KMS-11 (cell line): ENCODE data around the gene ARFGAP3.

Experiments used
- H2AFZ ChIP-seq: fragments of 200-600 bp; sonication (generic); 2 replicates; pipeline ENCODE4 v1.6.1; 2016; ENCODE audit warnings: antibody characterized with exemption, mixed run types, low read depth
- H3K27ac ChIP-seq: fragments of 200-600 bp; sonication (generic); 2 replicates; pipeline ENCODE4 v1.6.1; 2016; ENCODE audit warnings: mild to moderate bottlenecking, mixed run types
- H3K27me3 ChIP-seq: fragments of 200-600 bp; sonication (generic); 2 replicates; pipeline ENCODE4 v1.6.1; 2017; ENCODE audit warnings: mild to moderate bottlenecking, low read depth, mixed run types, moderate library complexity; ENCODE audit not compliant: insufficient read depth
- H3K36me3 ChIP-seq: fragments of 200-600 bp; sonication (generic); 2 replicates; pipeline ENCODE4 v1.6.1; 2017; ENCODE audit warnings: mild to moderate bottlenecking, mixed run types; ENCODE audit not compliant: insufficient read depth
- H3K4me1 ChIP-seq: fragments of 200-600 bp; sonication (generic); 2 replicates; pipeline ENCODE4 v1.6.1; 2016; ENCODE audit warnings: mild to moderate bottlenecking, low read depth, mixed run types; ENCODE audit not compliant: poor library complexity, severe bottlenecking
- H3K4me2 ChIP-seq: fragments of 200-600 bp; sonication (generic); 2 replicates; pipeline ENCODE4 v1.7.0; 2016; ENCODE audit warnings: mild to moderate bottlenecking, mixed run types
- H3K4me3 ChIP-seq: fragments of 200-600 bp; sonication (generic); IDR thresholded peaks from 2 replicates; pipeline ENCODE4 v1.6.1; 2017; ENCODE audit warnings: low read depth, low read length, mixed read lengths; ENCODE audit not compliant: insufficient read depth
- H3K79me2 ChIP-seq: fragments of 200-600 bp; sonication (generic); 2 replicates; pipeline ENCODE4 v1.6.1; 2016; ENCODE audit warnings: low read depth, mixed run types; ENCODE audit not compliant: insufficient read depth
- H3K9ac ChIP-seq: fragments of 200-600 bp; sonication (generic); 2 replicates; pipeline ENCODE4 v1.6.1; 2016; ENCODE audit warnings: mild to moderate bottlenecking, mixed run types
- H4K20me1 ChIP-seq: fragments of 200-600 bp; sonication (generic); 2 replicates; pipeline ENCODE4 v1.6.1; 2016; ENCODE audit warnings: mild to moderate bottlenecking, mixed run types; ENCODE audit not compliant: insufficient read depth
- TF ChIP-seq, protein P1 (sequence below): fragments of 200-600 bp; sonication (generic); conservative IDR thresholded peaks from 2 replicates; pipeline ENCODE4 v1.6.1; 2017; ENCODE audit warnings: low read depth, mild to moderate bottlenecking, antibody characterized with exemption, low read length, moderate library complexity, mixed read lengths

ARFGAP3 gene

DNA sequence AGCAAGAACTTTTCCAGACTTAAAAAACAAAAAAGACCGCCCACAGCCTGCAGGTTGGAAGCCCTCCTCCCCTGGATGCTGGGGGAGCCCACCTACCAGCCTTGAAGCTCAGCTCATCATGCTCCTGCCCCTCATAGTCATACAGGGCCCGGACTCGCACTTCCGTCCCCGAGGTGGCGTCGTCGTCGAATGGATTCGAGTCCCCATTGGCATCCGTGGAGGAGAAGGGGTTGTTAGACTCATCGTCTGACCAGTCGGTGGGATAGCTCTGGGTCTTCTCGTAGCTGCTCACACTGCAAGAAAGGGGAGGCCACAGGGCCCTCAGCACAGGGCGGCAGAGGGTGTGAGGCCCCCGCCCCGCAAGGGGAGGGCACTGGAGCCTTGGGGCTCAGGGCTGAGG, 19.0 kb upstream of the ARFGAP3 start:
- TF ChIP-seq, protein P1, sequence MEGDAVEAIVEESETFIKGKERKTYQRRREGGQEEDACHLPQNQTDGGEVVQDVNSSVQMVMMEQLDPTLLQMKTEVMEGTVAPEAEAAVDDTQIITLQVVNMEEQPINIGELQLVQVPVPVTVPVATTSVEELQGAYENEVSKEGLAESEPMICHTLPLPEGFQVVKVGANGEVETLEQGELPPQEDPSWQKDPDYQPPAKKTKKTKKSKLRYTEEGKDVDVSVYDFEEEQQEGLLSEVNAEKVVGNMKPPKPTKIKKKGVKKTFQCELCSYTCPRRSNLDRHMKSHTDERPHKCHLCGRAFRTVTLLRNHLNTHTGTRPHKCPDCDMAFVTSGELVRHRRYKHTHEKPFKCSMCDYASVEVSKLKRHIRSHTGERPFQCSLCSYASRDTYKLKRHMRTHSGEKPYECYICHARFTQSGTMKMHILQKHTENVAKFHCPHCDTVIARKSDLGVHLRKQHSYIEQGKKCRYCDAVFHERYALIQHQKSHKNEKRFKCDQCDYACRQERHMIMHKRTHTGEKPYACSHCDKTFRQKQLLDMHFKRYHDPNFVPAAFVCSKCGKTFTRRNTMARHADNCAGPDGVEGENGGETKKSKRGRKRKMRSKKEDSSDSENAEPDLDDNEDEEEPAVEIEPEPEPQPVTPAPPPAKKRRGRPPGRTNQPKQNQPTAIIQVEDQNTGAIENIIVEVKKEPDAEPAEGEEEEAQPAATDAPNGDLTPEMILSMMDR: no peak
- no peaks in the 10 kb centered on the region for H3K4me1 ChIP-seq
- no peaks in the 10 kb centered on the region for H3K27me3 ChIP-seq
- no peak overlapping the region for H2AFZ ChIP-seq
- no peak overlapping the region for H3K27ac ChIP-seq
- H4K20me1 ChIP-seq: no peaks in the 10 kb centered on the region
- no peaks in the 10 kb centered on the region for H3K36me3 ChIP-seq
- H3K9ac ChIP-seq: no peak overlapping the region
- no peaks in the 10 kb centered on the region for H3K79me2 ChIP-seq
- no peak overlapping the region for H3K4me2 ChIP-seq
- no peak overlapping the region for H3K4me3 ChIP-seq

DNA sequence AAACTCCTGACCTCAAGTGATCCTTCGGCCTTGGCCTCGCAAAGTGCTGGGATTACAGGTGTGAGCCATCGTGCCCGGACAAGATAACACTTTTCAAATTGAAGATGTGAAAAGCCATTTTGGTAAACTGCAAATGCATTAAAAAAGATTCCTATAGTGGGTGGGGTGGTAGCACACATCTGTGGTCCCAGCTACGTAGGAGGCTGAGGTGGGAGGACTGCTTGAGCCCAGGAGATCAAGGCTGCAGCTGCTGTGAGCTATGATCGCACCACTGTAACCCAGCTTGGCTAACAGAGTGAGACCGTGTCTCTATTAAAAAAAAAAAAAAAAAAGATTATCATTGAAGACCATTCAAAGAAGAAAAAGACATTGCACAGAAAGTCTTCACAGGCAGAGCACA, 16.9 kb upstream of the ARFGAP3 start:
- Histone ChIP-seq H3K9ac (no peak overlapping the region), H3K4me1 (no peaks in the 10 kb centered on the region), H3K4me2 (no peak overlapping the region), H3K27ac (no peak overlapping the region), H4K20me1 (no peaks in the 10 kb centered on the region), H3K27me3 (no peaks in the 10 kb centered on the region), H3K79me2 (no peaks in the 10 kb centered on the region), H3K4me3 (no peak overlapping the region), H2AFZ (no peak overlapping the region), H3K36me3 (no peaks in the 10 kb centered on the region)
- TF ChIP-seq, protein P1: no peak

DNA sequence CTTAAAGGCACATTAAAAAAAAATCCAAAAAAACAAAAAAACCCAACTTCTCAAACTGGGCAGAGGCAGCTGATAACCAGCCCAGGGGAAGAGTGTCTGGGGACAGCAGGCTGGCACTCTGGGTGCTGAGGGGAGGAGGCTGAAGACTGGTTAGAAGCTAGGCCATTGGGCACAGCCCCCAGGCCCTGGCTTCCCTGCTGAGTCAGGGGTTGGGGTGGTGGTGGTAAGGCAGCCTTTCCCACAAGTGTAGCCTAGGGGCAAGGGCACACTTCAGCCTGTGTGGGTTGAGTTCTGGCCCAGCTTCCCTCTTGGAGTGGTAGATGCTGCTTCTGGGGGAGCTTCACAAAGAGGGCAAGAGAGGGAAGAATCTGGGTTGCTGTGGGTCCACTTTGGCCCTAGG, 16.3 kb upstream of the ARFGAP3 start:
- H3K27ac ChIP-seq: no peak overlapping the region
- H2AFZ ChIP-seq: no peak overlapping the region
- H4K20me1 ChIP-seq: no peaks in the 10 kb centered on the region
- no peak overlapping the region for H3K9ac ChIP-seq
- H3K4me2 ChIP-seq: no peak overlapping the region
- no peaks in the 10 kb centered on the region for H3K27me3 ChIP-seq
- no peak overlapping the region for H3K4me3 ChIP-seq
- no peaks in the 10 kb centered on the region for H3K79me2 ChIP-seq
- no peaks in the 10 kb centered on the region for H3K4me1 ChIP-seq
- TF ChIP-seq, protein P1: no peak
- H3K36me3 ChIP-seq: no peaks in the 10 kb centered on the region

DNA sequence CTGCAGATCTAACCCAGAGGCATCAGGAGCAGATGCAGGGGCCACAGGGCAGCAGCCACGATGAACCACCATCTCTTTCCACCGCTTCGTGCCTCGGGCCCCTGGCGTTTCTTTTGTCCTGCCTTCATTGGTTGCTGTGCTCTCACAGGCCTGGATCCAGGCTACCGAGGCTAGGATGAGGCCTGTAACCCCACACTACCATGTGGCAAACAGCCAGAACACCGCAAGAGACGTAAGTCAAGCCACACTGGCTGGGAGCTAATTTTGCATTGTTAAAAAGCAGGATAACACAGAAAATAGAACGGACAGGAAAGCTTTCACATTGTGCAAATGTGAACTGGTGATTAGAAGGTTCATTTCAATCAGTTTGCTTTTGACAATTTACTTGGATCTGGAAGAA, 15.7 kb upstream of the ARFGAP3 start:
- no peak overlapping the region for H2AFZ ChIP-seq
- TF ChIP-seq, protein P1: no peak
- H3K36me3 ChIP-seq: no peaks in the 10 kb centered on the region
- no peaks in the 10 kb centered on the region for H3K27me3 ChIP-seq
- H3K4me2 ChIP-seq: no peak overlapping the region
- H4K20me1 ChIP-seq: no peaks in the 10 kb centered on the region
- no peaks in the 10 kb centered on the region for H3K79me2 ChIP-seq
- no peaks in the 10 kb centered on the region for H3K4me1 ChIP-seq
- no peak overlapping the region for H3K9ac ChIP-seq
- no peak overlapping the region for H3K4me3 ChIP-seq
- H3K27ac ChIP-seq: no peak overlapping the region
